HUES48 (cell line): ENCODE data around the gene INSIG2.

ENCODE experiments used
- H3K27ac ChIP-seq: one replicate; pipeline ENCODE4 v1.7.0; 2013; ENCODE audit warnings: low read depth, low read length, inconsistent platforms
- H3K27me3 ChIP-seq: 2 replicates; pipeline ENCODE4 v1.6.1; 2013; ENCODE audit warnings: mild to moderate bottlenecking, low read length; ENCODE audit not compliant: control insufficient read depth, insufficient read depth
- H3K36me3 ChIP-seq: 2 replicates; pipeline ENCODE4 v1.6.1; 2013; ENCODE audit warnings: low read length; ENCODE audit not compliant: control insufficient read depth, insufficient read depth
- H3K4me1 ChIP-seq: 2 replicates; pipeline ENCODE4 v1.6.1; 2013; ENCODE audit warnings: mild to moderate bottlenecking, low read length; ENCODE audit not compliant: control insufficient read depth, insufficient read depth
- H3K4me3 ChIP-seq: 2 replicates; pipeline ENCODE4 v1.5.1; 2013; ENCODE audit warnings: mild to moderate bottlenecking, low read depth, low read length
- H3K9ac ChIP-seq: 2 replicates; pipeline ENCODE4 v1.6.1; 2013; ENCODE audit warnings: mild to moderate bottlenecking, low read depth, low read length, moderate library complexity
- H3K9me3 ChIP-seq: 2 replicates; pipeline ENCODE4 v1.6.1; 2013; ENCODE audit warnings: low read length; ENCODE audit not compliant: control insufficient read depth, insufficient read depth

INSIG2 gene

DNA sequence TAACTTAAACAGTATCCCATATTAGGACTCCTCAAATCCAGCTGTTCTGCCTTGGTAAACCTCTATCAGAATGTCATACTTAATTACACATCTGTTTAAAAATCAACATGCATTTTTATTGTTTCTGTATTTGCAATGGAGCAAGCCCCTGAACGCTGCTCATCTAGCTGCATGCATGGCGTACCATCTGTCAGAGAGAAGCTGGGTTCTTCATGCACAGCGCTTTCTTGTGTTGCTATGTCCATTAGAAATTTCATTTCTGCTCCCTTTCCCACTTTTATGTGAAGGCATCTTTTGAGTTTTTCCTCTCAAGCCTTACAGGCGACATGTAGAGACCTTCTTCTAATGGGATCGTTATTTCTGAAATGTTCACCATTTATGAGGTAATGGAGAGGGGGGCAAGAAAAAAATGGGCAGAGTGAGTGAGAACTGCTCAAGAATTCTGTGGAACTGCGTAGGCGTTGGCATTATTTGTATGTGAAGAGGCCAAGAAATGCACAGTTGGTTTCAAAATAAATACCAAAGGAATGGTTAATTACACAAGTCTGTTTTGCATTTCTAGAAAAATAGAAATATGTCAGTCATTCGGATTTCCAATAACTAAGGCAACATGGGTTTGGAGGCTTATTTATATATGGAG lies 31.6 kb downstream of the INSIG2 start:
- Histone ChIP-seq H3K4me1 (no peaks in the 10 kb centered on the region), H3K4me3 (no peak overlapping the region), H3K27me3 (no peaks in the 10 kb centered on the region), H3K9me3 (no peaks in the 10 kb centered on the region), H3K36me3 (no peaks in the 10 kb centered on the region), H3K27ac (no peak overlapping the region), H3K9ac (no peak overlapping the region)

DNA sequence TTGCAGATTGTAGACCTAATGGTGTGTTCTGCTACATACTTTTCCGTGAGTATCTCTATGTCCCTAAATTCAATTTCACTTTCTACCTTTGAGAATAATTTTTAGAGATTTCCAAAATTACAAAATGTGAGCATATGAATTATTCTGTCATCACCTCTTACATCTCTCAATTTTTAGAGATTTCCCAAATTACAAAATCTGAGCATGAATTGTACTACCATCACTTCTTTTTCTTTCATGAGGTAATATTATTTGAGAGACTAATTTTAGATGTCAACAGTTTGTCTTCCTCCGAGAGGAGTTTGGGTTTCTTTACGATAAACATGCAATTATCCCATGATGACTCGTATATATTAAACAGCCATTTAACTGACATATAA lies 32.1 kb downstream of the INSIG2 start:
- H3K4me3 ChIP-seq, result no peak overlapping the region
- no peaks in the 10 kb centered on the region for H3K9me3 ChIP-seq
- H3K27ac ChIP-seq, result no peak overlapping the region
- no peak overlapping the region for H3K9ac ChIP-seq
- no peaks in the 10 kb centered on the region for H3K27me3 ChIP-seq
- H3K4me1 ChIP-seq, result no peaks in the 10 kb centered on the region
- no peaks in the 10 kb centered on the region for H3K36me3 ChIP-seq

DNA sequence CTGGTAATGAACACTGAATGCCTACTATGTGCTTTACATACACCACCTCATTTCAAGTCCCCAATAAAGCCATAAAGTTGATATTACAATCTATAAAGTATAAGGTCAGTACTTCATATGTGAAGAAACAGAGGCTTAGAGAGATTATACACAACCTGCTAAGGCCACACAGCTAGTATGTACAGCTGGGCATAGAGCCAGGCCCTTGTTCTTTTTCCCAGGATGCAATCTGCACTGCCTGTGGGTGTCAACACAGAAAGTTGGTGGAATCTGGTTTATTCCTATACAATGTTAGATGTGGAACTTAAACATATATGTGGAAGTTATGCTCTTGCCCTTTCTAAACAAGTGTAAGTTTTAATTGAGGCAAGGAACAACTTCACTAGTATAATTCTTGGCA lies 32.8 kb downstream of the INSIG2 start:
- no peak overlapping the region for H3K27ac ChIP-seq
- no peak overlapping the region for H3K9ac ChIP-seq
- H3K27me3 ChIP-seq, result no peaks in the 10 kb centered on the region
- no peak overlapping the region for H3K4me3 ChIP-seq
- H3K4me1 ChIP-seq, result no peaks in the 10 kb centered on the region
- no peaks in the 10 kb centered on the region for H3K9me3 ChIP-seq
- no peaks in the 10 kb centered on the region for H3K36me3 ChIP-seq

DNA sequence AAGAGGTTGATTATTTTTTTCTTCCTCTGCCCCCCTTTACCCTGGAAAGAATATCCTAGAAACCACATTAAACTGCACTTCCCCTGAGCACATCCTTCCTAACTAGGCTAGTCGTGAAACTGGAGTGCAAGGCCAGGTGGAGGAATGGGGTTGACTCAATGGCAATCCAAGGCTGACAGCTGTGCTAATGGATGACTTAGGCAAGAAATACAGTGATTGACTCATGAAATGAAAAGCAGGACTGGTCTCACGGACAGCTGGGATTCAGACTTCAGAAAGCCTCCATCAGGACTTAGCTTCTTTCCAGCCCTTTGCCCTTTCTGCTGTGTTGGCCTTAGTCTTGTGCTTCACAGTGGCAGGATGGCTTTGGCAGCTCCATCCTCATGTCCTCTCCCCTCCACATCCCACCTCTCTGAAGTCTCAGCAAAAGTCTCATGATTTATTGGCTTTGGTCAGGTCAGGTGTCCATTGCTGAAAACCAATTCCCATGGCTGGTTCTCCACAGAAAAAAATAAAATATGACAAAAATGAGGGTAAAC lies 33.8 kb downstream of the INSIG2 start:
- Histone ChIP-seq H3K27me3 (no peaks in the 10 kb centered on the region), H3K9me3 (no peaks in the 10 kb centered on the region), H3K9ac (no peak overlapping the region), H3K27ac (no peak overlapping the region), H3K36me3 (no peaks in the 10 kb centered on the region), H3K4me1 (no peaks in the 10 kb centered on the region), H3K4me3 (no peak overlapping the region)

DNA sequence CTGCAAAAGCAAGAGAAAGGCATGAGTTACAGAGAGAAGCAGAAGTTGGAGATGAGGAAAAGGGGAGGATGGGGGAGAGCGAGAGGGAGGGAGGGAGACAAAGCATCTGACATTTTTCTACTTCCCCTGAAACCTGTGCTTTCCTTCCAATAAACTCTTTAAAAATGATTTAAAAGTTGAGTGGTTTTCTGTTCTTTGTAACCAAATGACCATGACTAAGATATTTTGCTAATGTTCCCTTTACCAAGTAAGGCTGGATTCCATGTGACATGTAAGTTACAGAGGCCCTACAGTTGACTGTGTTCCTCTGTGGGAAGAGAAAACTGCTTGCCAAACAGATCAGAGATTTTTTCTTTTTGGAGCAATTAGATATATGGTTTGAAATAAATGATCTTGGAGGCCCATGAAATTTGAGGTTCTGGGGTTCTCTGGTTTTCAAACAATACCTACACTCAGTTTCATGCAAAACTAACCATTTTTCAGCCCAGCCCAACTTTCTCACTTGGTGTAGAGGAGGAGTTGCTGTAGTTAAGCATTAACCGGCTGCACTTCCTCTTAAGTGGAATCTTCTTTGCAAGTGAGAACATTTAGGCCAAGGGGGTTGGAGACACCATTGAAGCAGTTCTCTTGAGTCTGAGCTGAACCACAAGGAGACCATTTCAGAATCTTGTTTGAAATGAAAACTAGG lies 34.5 kb downstream of the INSIG2 start:
- Histone ChIP-seq H3K27ac (no peak overlapping the region), H3K36me3 (no peaks in the 10 kb centered on the region), H3K4me3 (no peak overlapping the region), H3K4me1 (no peaks in the 10 kb centered on the region), H3K27me3 (no peaks in the 10 kb centered on the region), H3K9me3 (no peaks in the 10 kb centered on the region), H3K9ac (no peak overlapping the region)

DNA sequence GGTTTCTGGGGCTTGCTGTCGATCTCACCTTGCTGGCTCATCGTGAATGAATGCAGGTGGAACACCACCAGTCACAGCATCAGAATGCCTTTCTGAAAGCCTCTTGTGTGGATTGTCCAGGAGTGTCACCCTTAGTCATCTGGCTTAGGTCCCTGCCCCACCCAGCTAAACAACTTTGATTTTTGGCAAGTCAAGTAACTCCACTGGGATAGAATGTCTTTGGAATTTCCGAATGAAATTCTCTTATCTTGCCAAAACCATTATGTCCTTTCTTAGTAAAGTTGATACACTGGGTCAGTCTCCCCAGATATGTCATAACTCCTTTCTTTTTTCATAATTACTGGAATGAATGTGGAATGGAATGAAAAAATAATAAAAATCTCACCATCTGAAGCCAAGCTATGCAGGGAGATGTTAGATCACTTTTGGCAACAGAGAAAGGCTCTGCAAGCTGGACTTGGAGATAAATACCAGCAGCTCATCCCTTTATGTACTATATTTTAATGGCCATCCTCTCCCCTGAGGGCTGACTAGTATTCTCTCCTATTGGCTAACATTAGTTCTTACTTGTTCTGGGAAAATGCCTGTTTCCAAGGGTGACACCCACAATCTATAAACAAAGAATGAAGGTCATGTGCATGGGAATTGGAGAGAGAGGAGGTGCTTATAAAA lies 35.4 kb downstream of the INSIG2 start:
- Histone ChIP-seq H3K9ac (no peak overlapping the region), H3K36me3 (no peaks in the 10 kb centered on the region), H3K27ac (no peak overlapping the region), H3K27me3 (no peaks in the 10 kb centered on the region), H3K9me3 (no peaks in the 10 kb centered on the region), H3K4me1 (no peaks in the 10 kb centered on the region), H3K4me3 (no peak overlapping the region)

DNA sequence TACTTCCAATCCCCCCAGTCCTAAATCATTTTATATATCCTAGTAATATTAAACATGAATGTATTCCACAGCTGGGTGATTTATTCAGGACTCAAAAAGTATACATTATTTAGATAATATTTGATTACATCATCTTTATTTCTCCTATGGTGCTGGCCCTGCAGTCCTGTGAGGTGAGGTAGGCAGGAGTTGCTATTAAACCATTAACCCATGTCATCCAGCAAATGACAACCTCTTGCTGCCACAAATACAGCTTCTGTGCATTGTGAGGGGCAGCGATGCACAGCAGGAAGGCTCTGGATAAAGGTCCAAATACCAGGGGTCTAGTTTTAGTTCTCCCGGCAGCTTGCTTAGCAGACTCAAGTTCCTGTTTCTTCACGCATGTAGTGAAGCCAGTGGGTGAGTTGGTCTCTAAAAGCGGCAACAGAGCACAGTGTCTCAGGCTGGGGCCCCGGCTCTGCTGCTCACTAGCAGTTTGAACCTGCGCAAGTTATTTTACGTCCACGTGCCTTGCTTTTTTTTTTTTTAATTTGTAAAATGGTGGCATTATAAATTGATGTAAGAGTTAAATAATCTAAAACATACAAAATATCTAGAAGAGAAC lies 36.1 kb downstream of the INSIG2 start:
- Histone ChIP-seq H3K27ac (no peak overlapping the region), H3K4me3 (no peak overlapping the region), H3K9me3 (no peaks in the 10 kb centered on the region), H3K27me3 (no peaks in the 10 kb centered on the region), H3K36me3 (no peaks in the 10 kb centered on the region), H3K4me1 (no peaks in the 10 kb centered on the region), H3K9ac (no peak overlapping the region)

DNA sequence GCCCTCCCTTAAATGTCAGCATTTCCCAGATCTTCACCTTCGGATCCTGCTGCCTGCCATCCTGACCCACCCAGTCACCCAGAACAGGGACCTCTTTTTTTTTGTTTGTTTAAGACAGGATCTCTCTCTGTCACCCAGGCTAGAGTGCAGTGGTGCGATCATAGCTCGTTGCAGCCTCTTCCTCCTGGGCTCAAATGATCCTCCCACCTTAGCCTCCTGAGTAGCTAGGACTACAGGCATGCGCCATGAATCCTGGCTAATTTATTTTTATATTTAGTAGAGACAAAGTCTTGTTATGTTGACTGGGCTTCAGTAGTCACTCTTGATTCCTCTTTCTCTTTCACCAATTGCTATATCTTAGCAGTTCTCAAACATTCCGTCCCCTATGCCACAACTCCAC lies 39.0 kb downstream of the INSIG2 start:
- H3K27ac ChIP-seq, result no peak overlapping the region
- H3K27me3 ChIP-seq, result no peaks in the 10 kb centered on the region
- no peaks in the 10 kb centered on the region for H3K4me1 ChIP-seq
- no peak overlapping the region for H3K4me3 ChIP-seq
- H3K9me3 ChIP-seq, result no peaks in the 10 kb centered on the region
- H3K9ac ChIP-seq, result no peak overlapping the region
- H3K36me3 ChIP-seq, result no peaks in the 10 kb centered on the region

DNA sequence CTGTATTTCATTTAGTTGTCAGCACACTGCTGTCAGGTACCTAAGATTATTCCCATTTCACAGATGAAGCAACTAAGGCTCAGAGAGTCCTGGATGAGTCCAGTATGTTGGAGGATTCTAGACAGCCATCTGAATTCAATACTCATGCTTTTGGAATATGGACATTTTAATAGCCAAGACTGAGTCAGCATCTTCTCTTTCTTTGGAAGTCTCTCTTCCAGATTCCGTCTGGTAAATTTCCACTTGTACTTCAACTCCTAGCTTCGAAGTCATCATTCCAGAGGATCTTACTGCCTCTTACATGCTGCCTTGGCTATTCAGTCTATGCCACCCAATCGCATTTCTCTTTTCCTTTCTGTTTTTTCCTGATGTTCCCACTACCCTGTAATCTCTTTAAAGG lies 40.6 kb downstream of the INSIG2 start:
- no peak overlapping the region for H3K9ac ChIP-seq
- no peak overlapping the region for H3K27ac ChIP-seq
- H3K4me1 ChIP-seq, result no peaks in the 10 kb centered on the region

DNA sequence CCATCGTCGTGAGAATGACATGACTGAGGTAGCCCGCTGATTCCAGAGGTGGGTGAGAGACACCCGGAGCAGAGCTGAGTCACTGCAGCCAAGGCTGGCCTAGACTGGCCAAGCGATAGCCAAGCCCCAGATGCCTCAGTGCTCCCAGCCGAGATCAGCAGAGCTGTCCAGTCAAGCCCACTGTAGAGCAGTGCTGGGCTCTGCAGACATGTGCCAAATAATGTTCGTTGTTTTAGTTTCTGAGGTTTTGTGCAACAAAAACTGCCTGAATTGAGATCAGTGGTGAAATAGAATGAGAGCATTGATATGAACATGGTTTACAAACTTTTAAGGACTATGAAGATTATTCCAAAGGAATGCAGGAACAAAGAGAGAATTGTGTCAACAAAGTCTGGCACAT lies 42.1 kb downstream of the INSIG2 start:
- Histone ChIP-seq H3K36me3 (no peaks in the 10 kb centered on the region), H3K27ac (no peak overlapping the region), H3K4me1 (no peaks in the 10 kb centered on the region), H3K27me3 (no peaks in the 10 kb centered on the region), H3K4me3 (no peak overlapping the region), H3K9me3 (no peaks in the 10 kb centered on the region), H3K9ac (no peak overlapping the region)

More for the DNA sequence above, 40.6 kb downstream of the INSIG2 start:
- Histone ChIP-seq H3K9me3 (no peaks in the 10 kb centered on the region), H3K27me3 (no peaks in the 10 kb centered on the region), H3K36me3 (no peaks in the 10 kb centered on the region), H3K4me3 (no peak overlapping the region)

DNA sequence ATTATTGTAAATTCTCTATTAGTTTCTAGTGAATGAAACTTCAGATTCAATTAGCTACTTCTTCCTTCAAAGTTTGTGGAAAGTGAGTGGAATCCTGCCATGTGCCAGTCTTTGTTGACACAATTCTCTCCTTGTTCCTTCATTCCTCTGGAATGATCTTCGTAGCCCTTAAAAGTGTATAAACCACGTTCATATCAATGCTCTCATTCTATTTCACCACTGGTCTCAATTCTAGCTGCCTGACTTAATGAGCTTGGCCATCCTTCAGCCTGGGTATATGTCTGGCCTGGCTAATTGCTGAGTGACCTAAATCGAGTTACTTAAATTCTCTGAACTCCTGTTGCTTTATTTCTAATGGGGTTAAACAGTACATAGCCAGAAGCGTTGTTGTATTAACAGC lies 43.5 kb downstream of the INSIG2 start:
- Histone ChIP-seq H3K4me3 (no peak overlapping the region), H3K4me1 (no peaks in the 10 kb centered on the region), H3K27ac (no peak overlapping the region), H3K36me3 (no peaks in the 10 kb centered on the region), H3K27me3 (no peaks in the 10 kb centered on the region), H3K9me3 (no peaks in the 10 kb centered on the region), H3K9ac (no peak overlapping the region)
